H1 (cell line): ENCODE measurements around the gene DPPA5. TPM values are rescaled to one million over a fixed set of nuclear protein-coding genes. Genes with fewer than 3 reads are reported as not detected.
A peak's percentile ranks its signal among the peaks of the same experiment; 100 is the strongest.
"Not testable (repeated sequence)": the region's sequence is repeated elsewhere in the genome, so short reads cannot be mapped to it uniquely, and the experiment has no call there.

ENCODE experiments used
- CTCF ChIA-PET: fragments of 300-600 bp; sonication (Branson Sonifier 250); formaldehyde crosslinking; loops from one replicate; lab custom pipeline; 2021; ENCODE audit not compliant: partially characterized antibody; lab: Charles Lee
- POLR2A ChIA-PET: fragments of 300-600 bp; sonication (Branson Sonifier 250); formaldehyde crosslinking; loops from one replicate; lab custom pipeline; 2021; ENCODE audit warnings: inconsistent platforms; ENCODE audit not compliant: partially characterized antibody; lab: Charles Lee
- DNase-seq, 2 experiments: peaks; one replicate each; pipeline versions ENCODE4 v3.0.0 to v3.0.0-alpha.2; 2010 to 2022; ENCODE audit warnings: low spot score in 2 of 2, low read depth in 1 of 2, mixed read lengths in 1 of 2
- FAIRE-seq: peaks from 2 replicates; lab custom pipeline; 2011; peaks lifted over from hg19 to GRCh38; lab: Jason Lieb, UNC
- H2AFZ ChIP-seq: 2 replicates; pipeline ENCODE4 v1.8.1; 2012; ENCODE audit warnings: low read length, inconsistent platforms
- H2AK5ac ChIP-seq: 2 replicates; pipeline ENCODE4 v1.6.1; 2013; ENCODE audit warnings: low read depth, low read length
- H2BK120ac ChIP-seq: replicated peaks from 2 replicates; pipeline ENCODE3; 2013; ENCODE audit warnings: low read depth, low read length, inconsistent platforms
- H2BK12ac ChIP-seq: 2 replicates; pipeline ENCODE4 v1.6.1; 2013; ENCODE audit warnings: low read depth, low read length
- H2BK15ac ChIP-seq: 2 replicates; pipeline ENCODE4 v1.6.1; 2013; ENCODE audit warnings: low read length
- H2BK20ac ChIP-seq: 2 replicates; pipeline ENCODE4 v1.6.1; 2013; ENCODE audit warnings: low read length
- H2BK5ac ChIP-seq: 2 replicates; pipeline ENCODE4 v1.6.1; 2013; ENCODE audit warnings: low read depth, low read length
- H3K14ac ChIP-seq: 2 replicates; pipeline ENCODE4 v1.6.1; 2013; ENCODE audit warnings: inconsistent platforms; ENCODE audit not compliant: insufficient read length
- H3K18ac ChIP-seq: 2 replicates; pipeline ENCODE4 v1.6.1; 2013; ENCODE audit warnings: low read length; ENCODE audit errors: extremely low read depth
- H3K23ac ChIP-seq: 2 replicates; pipeline ENCODE4 v1.6.1; 2013; ENCODE audit warnings: inconsistent platforms; ENCODE audit not compliant: insufficient read length
- H3K23me2 ChIP-seq: 2 replicates; pipeline ENCODE4 v1.6.1; 2013; ENCODE audit warnings: low read depth, low read length
- H3K27ac ChIP-seq: 2 replicates; pipeline ENCODE4 v1.6.1; 2011; ENCODE audit warnings: low read depth, low read length, inconsistent platforms
- H3K27me3 ChIP-seq, 4 experiments: replicated peaks in 1 of 4; 1 replicate in 1 of 4; 2 replicates in 3 of 4; pipeline versions ENCODE4 v1.6.1 to v1.8.1; 2011 to 2013; ENCODE audit warnings: low read length in 3 of 4, mild to moderate bottlenecking in 3 of 4, inconsistent platforms in 2 of 4, mixed read lengths in 2 of 4, moderate library complexity in 1 of 4; ENCODE audit not compliant: control insufficient read depth in 3 of 4, insufficient read depth in 3 of 4; ENCODE audit errors: extremely low read depth in 1 of 4
- H3K36me3 ChIP-seq, 4 experiments: 2 replicates each; pipeline versions ENCODE4 v1.6.1 to v1.8.1; 2011 to 2013; ENCODE audit warnings: mild to moderate bottlenecking in 4 of 4, low read length in 3 of 4, moderate library complexity in 2 of 4, control low read depth in 1 of 4, inconsistent platforms in 1 of 4; ENCODE audit not compliant: insufficient read depth in 4 of 4, control insufficient read depth in 2 of 4
- H3K4ac ChIP-seq: replicated peaks from 2 replicates; pipeline ENCODE3; 2013; ENCODE audit warnings: low read length, low read depth, mixed read lengths, inconsistent platforms; ENCODE audit not compliant: insufficient read length
- H3K4me1 ChIP-seq, 4 experiments: replicated peaks in 1 of 4; 1 replicate in 1 of 4; 2 replicates in 3 of 4; pipeline versions ENCODE4 v1.6.1 to v1.8.1; 2011 to 2013; ENCODE audit warnings: low read length in 3 of 4, inconsistent platforms in 2 of 4, mixed read lengths in 1 of 4; ENCODE audit not compliant: insufficient read depth in 4 of 4, control insufficient read depth in 3 of 4
- H3K4me2 ChIP-seq, 2 experiments: 2 replicates each; pipeline versions ENCODE4 v1.6.1 to v1.8.1; 2011 to 2013; ENCODE audit warnings: low read depth in 2 of 2, low read length in 2 of 2, control low read depth in 1 of 2, inconsistent platforms in 1 of 2, mild to moderate bottlenecking in 1 of 2; ENCODE audit not compliant: insufficient read depth in 1 of 2
- H3K4me3 ChIP-seq, 4 experiments: fragments of 200-600, 300-600 bp in 1 of 4; sonication (generic), shearing (Covaris generic), sonication (Bioruptor Twin) in 1 of 4; 2 replicates each; pipeline versions ENCODE4 v1.5.1 to v1.8.1; 2011 to 2016; ENCODE audit warnings: low read length in 4 of 4, low read depth in 3 of 4, control low read depth in 2 of 4, inconsistent platforms in 2 of 4, mild to moderate bottlenecking in 2 of 4, mixed read lengths in 1 of 4, moderate library complexity in 1 of 4; ENCODE audit not compliant: insufficient read depth in 2 of 4; ENCODE audit errors: extremely low read depth in 1 of 4
- H3K56ac ChIP-seq: replicated peaks from 2 replicates; pipeline ENCODE3; 2013; ENCODE audit warnings: low read depth, mild to moderate bottlenecking, mixed read lengths, low read length, inconsistent platforms; ENCODE audit not compliant: insufficient read length
- H3K79me1 ChIP-seq: 2 replicates; pipeline ENCODE4 v1.6.1; 2013; ENCODE audit warnings: low read depth, low read length, control low read depth
- H3K79me2 ChIP-seq, 2 experiments: 2 replicates each; pipeline versions ENCODE4 v1.6.1 to v1.8.1; 2012 to 2013; ENCODE audit warnings: low read length in 2 of 2, mild to moderate bottlenecking in 2 of 2, inconsistent platforms in 1 of 2; ENCODE audit not compliant: insufficient read depth in 2 of 2, control insufficient read depth in 1 of 2
- H3K9ac ChIP-seq, 4 experiments: replicated peaks in 1 of 4; 1 replicate in 1 of 4; 2 replicates in 3 of 4; pipeline versions ENCODE4 v1.6.1 to v1.8.1; 2011 to 2013; ENCODE audit warnings: low read depth in 3 of 4, low read length in 3 of 4, control low read depth in 2 of 4, mild to moderate bottlenecking in 2 of 4, moderate library complexity in 2 of 4, inconsistent platforms in 1 of 4; ENCODE audit errors: extremely low read depth in 1 of 4
- H3K9me3 ChIP-seq, 2 experiments: 2 replicates each; pipeline versions ENCODE4 v1.6.1 to v1.8.1; 2012 to 2013; ENCODE audit warnings: mild to moderate bottlenecking in 2 of 2, moderate library complexity in 2 of 2, control low read depth in 1 of 2, inconsistent platforms in 1 of 2, low read depth in 1 of 2, low read length in 1 of 2, mixed read lengths in 1 of 2; ENCODE audit not compliant: insufficient read depth in 2 of 2
- H4K20me1 ChIP-seq, 2 experiments: replicated peaks in 1 of 2; 2 replicates each; pipeline versions ENCODE3 to v1.8.1; 2011 to 2013; ENCODE audit warnings: inconsistent platforms in 2 of 2, low read length in 2 of 2, mild to moderate bottlenecking in 1 of 2; ENCODE audit not compliant: insufficient read depth in 2 of 2, control insufficient read depth in 1 of 2
- H4K5ac ChIP-seq: 2 replicates; pipeline ENCODE4 v1.6.1; 2013; ENCODE audit warnings: low read length, low read depth, mixed read lengths, inconsistent platforms; ENCODE audit not compliant: insufficient read length
- H4K8ac ChIP-seq: 2 replicates; pipeline ENCODE4 v1.8.0; 2013; ENCODE audit warnings: mild to moderate bottlenecking, moderate library complexity, low read length, inconsistent platforms; ENCODE audit not compliant: insufficient read depth; ENCODE audit errors: extremely low read depth
- H4K91ac ChIP-seq: replicated peaks from 2 replicates; pipeline ENCODE3; 2013; ENCODE audit warnings: low read length, mixed read lengths, inconsistent platforms; ENCODE audit not compliant: insufficient read length
- BRCA1 ChIP-seq: IDR thresholded peaks from 2 replicates; pipeline ENCODE4 v1.6.1; 2012; ENCODE audit warnings: low read depth, low read length, improper control_type of control experiment
- KDM5A ChIP-seq: fragments of 200-600 bp; IDR thresholded peaks from 2 replicates; pipeline ENCODE4 v1.7.1; 2012; ENCODE audit warnings: mild to moderate bottlenecking, low read length, inconsistent platforms, mixed read lengths
- MAFK ChIP-seq: IDR thresholded peaks from 2 replicates; pipeline ENCODE4 v1.6.1; 2012; ENCODE audit warnings: low read depth, mild to moderate bottlenecking, improper control_type of control experiment, low read length
- SP2 ChIP-seq: IDR thresholded peaks from 2 replicates; pipeline ENCODE4 v1.6.1; 2012; ENCODE audit warnings: mild to moderate bottlenecking, low read length, inconsistent platforms
- TBP ChIP-seq: IDR thresholded peaks from 2 replicates; pipeline ENCODE4 v1.6.1; 2011; ENCODE audit warnings: low read depth, low read length, improper control_type of control experiment
- ZNF274 ChIP-seq: IDR thresholded peaks from 2 replicates; pipeline ENCODE4 v1.7.0; 2012; ENCODE audit warnings: low read length, borderline replicate concordance; ENCODE audit errors: extremely low read depth
- WGBS, 2 experiments: shearing (Covaris generic) in 1 of 2; methylation state at CpG; one replicate each; pipeline versions ENCODE4 v1.1.6 to v1.1.7; 2013 to 2015; ENCODE audit warnings: low lambda C conversion rate in 2 of 2, mixed read lengths in 2 of 2, inconsistent platforms in 1 of 2, low coverage in 1 of 2, missing lambda C conversion rate in 1 of 2; ENCODE audit not compliant: insufficient replicate concordance in 2 of 2, insufficient coverage in 1 of 2, insufficient read length in 1 of 2; ENCODE audit errors: extremely low coverage in 1 of 2, missing lambda C conversion rate in 1 of 2; 5-methylcytosine and 5-hydroxymethylcytosine counted together
- polyA plus RNA-seq, 7 experiments: library from polyadenylated mRNA; depleted of rRNA in 3 of 7; stranded (reverse) in 5 of 7; unstranded in 2 of 7; fragments of >200 nt in 5 of 7; fragments of 200-250 nt in 2 of 7; gene quantifications; 1 replicate in 5 of 7; 2 replicates in 1 of 7; 4 replicates in 1 of 7; pipeline versions ENCODE4 v1.2.1 to v1.2.3, GENCODE V29; 2011 to 2013; ENCODE audit warnings: missing spikeins in 2 of 7, mixed read lengths in 2 of 7
- total RNA-seq: library from RNA; stranded (reverse); fragmentation: NEBNext Ultra II Directional; extraction: Animal tissue kit (Norgen Biotek cat#: 25700); gene quantifications from 2 replicates; pipeline ENCODE4 v1.2.1, GENCODE V29; 2021

Gene DPPA5
- total and polyA plus RNA-seq, 2 of the 8 experiments (the other 6 are each of a cell fraction or from before 2014, with no cell fraction given) = 2.0 to 2.9 TPM

GRCh38 chr6:73393278-73393677 lies 39.2 kb upstream of the DPPA5 start (continued):
- TF ChIP-seq ZNF274 = no peak
- TF ChIP-seq BRCA1 = no peak
- TF ChIP-seq SP2 = no peak
- no peak for TF ChIP-seq TBP
- TF ChIP-seq MAFK = no peak
- no peak for TF ChIP-seq KDM5A

- not testable (repeated sequence) for H3K27ac ChIP-seq, H3K23me2 ChIP-seq, H3K79me2 ChIP-seq, H3K4me3 ChIP-seq, H3K14ac ChIP-seq, H3K4me2 ChIP-seq, H4K20me1 ChIP-seq, H2BK12ac ChIP-seq, H3K79me1 ChIP-seq, H3K4ac ChIP-seq, FAIRE-seq, H3K56ac ChIP-seq, H3K4me1 ChIP-seq, H4K5ac ChIP-seq, H2BK20ac ChIP-seq, H3K23ac ChIP-seq, H2BK5ac ChIP-seq, H4K91ac ChIP-seq, H3K36me3 ChIP-seq, H2AK5ac ChIP-seq, H3K9me3 ChIP-seq, H2BK120ac ChIP-seq, H3K9ac ChIP-seq, H3K27me3 ChIP-seq, H3K18ac ChIP-seq, H2BK15ac ChIP-seq, H4K8ac ChIP-seq, H2AFZ ChIP-seq
- CTCF ChIA-PET = interaction anchor here (0.8 kb wide), 1 partner anchor 107 kb away, joined by 3 read pairs; no protein-coding TSS in a partner anchor
- 88% methylated on average over 3 of the region's 4 CpGs; no CpG with 5 or more reads in 1 of the 2 experiments for WGBS, 2 experiments
- peak in 1 of 2 experiments; percentile 11 for DNase-seq
- POLR2A ChIA-PET = interaction anchor here (0.6 kb wide), 1 partner anchor 57 kb away, joined by 4 read pairs; no protein-coding TSS in a partner anchor
Measured at GRCh38 chr6:73392188-73392587, 38.1 kb upstream of the DPPA5 start.
